HepG2 (cell line): Measurements from ENCODE around the gene ANAPC5. TPM values are rescaled to one million over a fixed set of nuclear protein-coding genes. Genes with fewer than 3 reads are reported as not detected.

Source experiments
- ESRRA ChIP-seq: sonication (generic); formaldehyde crosslinking; IDR thresholded peaks from 2 replicates; pipeline ENCODE4 v1.5.1; 2020; ENCODE audit warnings: mild to moderate bottlenecking, low read depth, missing genetic modification reagents
- GZF1 ChIP-seq: sonication (generic); formaldehyde crosslinking; IDR thresholded peaks from 2 replicates; pipeline ENCODE4 v1.5.1; 2020; ENCODE audit warnings: mild to moderate bottlenecking, missing genetic modification reagents
- IKZF4 ChIP-seq: sonication (generic); formaldehyde crosslinking; IDR thresholded peaks from 2 replicates; pipeline ENCODE4 v1.5.1; 2020; ENCODE audit warnings: borderline replicate concordance, mild to moderate bottlenecking, low read depth, missing genetic modification reagents; ENCODE audit errors: not compliant biosample characterization
- MAFG ChIP-seq: sonication (generic); formaldehyde crosslinking; IDR thresholded peaks from 2 replicates; pipeline ENCODE4 v1.5.1; 2020; ENCODE audit warnings: mild to moderate bottlenecking, missing genetic modification reagents
- MTA1 ChIP-seq: sonication (generic); formaldehyde crosslinking; IDR thresholded peaks from 2 replicates; pipeline ENCODE4 v1.4.0; 2020; ENCODE audit warnings: missing genetic modification reagents, mild to moderate bottlenecking, borderline replicate concordance
- PLRG1 ChIP-seq: fragments of 450-650 bp; conservative IDR thresholded peaks from 2 replicates; pipeline ENCODE4 v1.6.1; 2016
- RARG ChIP-seq: sonication (generic); formaldehyde crosslinking; IDR thresholded peaks from 2 replicates; pipeline ENCODE4 v1.4.0; 2020; ENCODE audit warnings: low read depth, mild to moderate bottlenecking, missing genetic modification reagents
- ZBTB21 ChIP-seq: sonication (generic); formaldehyde crosslinking; IDR thresholded peaks from 2 replicates; pipeline ENCODE4 v1.4.0; 2020; ENCODE audit warnings: missing genetic modification reagents
- ZFP62 ChIP-seq: sonication (generic); formaldehyde crosslinking; IDR thresholded peaks from 2 replicates; pipeline ENCODE4 v1.4.0; 2020; ENCODE audit warnings: missing genetic modification reagents
- ZNF274 ChIP-seq: sonication (generic); formaldehyde crosslinking; IDR thresholded peaks from 2 replicates; pipeline ENCODE4 v1.5.1; 2020; ENCODE audit warnings: mild to moderate bottlenecking, missing genetic modification reagents
- ZNF343 ChIP-seq: sonication (generic); formaldehyde crosslinking; IDR thresholded peaks from 2 replicates; pipeline ENCODE4 v1.4.0; 2020; ENCODE audit warnings: mild to moderate bottlenecking, missing genetic modification reagents
- ZNF552 ChIP-seq: sonication (generic); formaldehyde crosslinking; IDR thresholded peaks from 2 replicates; pipeline ENCODE4 v1.9.0; 2022; ENCODE audit warnings: missing genetic modification reagents, mild to moderate bottlenecking, borderline replicate concordance
- polyA plus RNA-seq, 8 experiments: library from polyadenylated mRNA; depleted of rRNA in 3 of 8; stranded (reverse) in 7 of 8; unstranded in 1 of 8; fragments of >200 nt; fragmentation: Illumina TruSeq in 4 of 8; extraction: Trizol in 4 of 8; gene quantifications; 2 replicates each; pipeline versions ENCODE4 v1.2.1 to v1.2.3, GENCODE V29; 2011 to 2016; ENCODE audit warnings: low read depth in 4 of 8, missing spikeins in 1 of 8, mixed read lengths in 1 of 8; ENCODE audit not compliant: insufficient read depth in 1 of 8
- total RNA-seq, 5 experiments: library from RNA; depleted of rRNA; stranded (reverse); fragments of >200 nt; fragmentation: Illumina TruSeq; extraction: Trizol; gene quantifications; 2 replicates each; pipeline ENCODE4 v1.2.3, GENCODE V29; 2016; ENCODE audit warnings: low read depth in 1 of 5
- TF ChIP-seq, protein P1 (sequence below): sonication (generic); formaldehyde crosslinking; IDR thresholded peaks from 2 replicates; pipeline ENCODE4 v1.5.0; 2020; ENCODE audit warnings: missing genetic modification reagents
- TF ChIP-seq, protein P2 (sequence below), 2 experiments: fragments of 450-650 bp in 1 of 2; sonication (generic) in 1 of 2; formaldehyde crosslinking; IDR thresholded peaks; 2 replicates each; pipeline versions ENCODE4 v1.5.0 to v1.8.0; 2020 to 2022; ENCODE audit warnings: mild to moderate bottlenecking in 1 of 2, missing genetic modification reagents in 1 of 2
- TF ChIP-seq, protein P3 (sequence below): sonication (generic); formaldehyde crosslinking; IDR thresholded peaks from 2 replicates; pipeline ENCODE4 v1.5.0; 2020; ENCODE audit warnings: missing genetic modification reagents, mild to moderate bottlenecking, borderline replicate concordance
- TF ChIP-seq, protein P4 (sequence below): sonication (generic); formaldehyde crosslinking; IDR thresholded peaks from 2 replicates; pipeline ENCODE4 v1.8.0; 2022; ENCODE audit warnings: mild to moderate bottlenecking, missing genetic modification reagents; ENCODE audit not compliant: insufficient replicate concordance
- TF ChIP-seq, protein P5 (sequence below): IDR thresholded peaks from 2 replicates; pipeline ENCODE4 v1.6.1; 2016; ENCODE audit warnings: missing compliant biosample characterization, missing genetic modification reagents, borderline replicate concordance
- TF ChIP-seq, protein P6 (sequence below): IDR thresholded peaks from 2 replicates; pipeline ENCODE4 v1.4.0; 2020; ENCODE audit warnings: mild to moderate bottlenecking, missing genetic modification reagents

The ANAPC5 gene
- total and polyA plus RNA-seq, 2 of the 13 experiments (the other 11 are each of a cell fraction or from before 2014, with no cell fraction given): 146 to 161 TPM

DNA sequence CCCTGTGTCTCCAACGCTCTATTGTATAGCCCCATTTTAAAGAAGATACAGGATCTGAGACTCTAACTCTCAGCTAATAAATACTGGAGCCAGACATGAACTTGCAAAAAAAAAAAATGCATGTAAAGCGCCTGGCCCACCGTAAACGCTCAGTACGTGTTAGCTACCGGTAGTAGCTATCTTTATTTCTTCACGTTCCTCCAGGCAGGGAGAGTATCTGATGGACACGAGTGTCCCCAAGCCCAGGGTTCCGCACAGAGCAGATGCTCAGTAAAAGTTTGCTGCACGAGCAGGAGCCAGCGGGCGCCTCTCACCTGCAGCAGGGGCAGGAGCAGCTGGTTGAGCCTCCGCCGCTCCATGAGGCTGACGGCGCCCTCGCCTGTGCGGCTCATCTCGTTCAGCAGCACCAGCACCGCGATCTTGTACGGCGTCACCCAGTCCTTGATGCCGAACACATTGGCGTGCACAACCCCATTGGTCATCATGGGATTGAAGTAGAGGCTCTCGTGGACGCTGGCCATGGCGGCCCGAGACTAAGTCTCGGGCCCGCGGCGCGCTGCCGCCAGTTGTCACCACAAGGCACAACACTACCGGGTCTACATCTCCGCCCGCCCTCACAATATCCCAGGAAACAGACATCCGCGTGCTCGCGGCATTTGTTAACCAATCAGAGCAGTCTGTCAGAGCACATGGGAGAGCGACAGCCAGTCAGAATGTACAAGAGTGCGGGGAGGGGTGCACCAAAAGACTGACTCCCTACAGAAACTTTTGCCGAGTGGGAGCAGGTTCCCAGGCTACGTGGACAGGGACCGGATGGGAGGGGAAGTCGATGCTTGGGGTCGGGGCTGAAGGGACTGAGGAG, at the start of gene ANAPC5 (continued):
- TF ChIP-seq, protein P1, sequence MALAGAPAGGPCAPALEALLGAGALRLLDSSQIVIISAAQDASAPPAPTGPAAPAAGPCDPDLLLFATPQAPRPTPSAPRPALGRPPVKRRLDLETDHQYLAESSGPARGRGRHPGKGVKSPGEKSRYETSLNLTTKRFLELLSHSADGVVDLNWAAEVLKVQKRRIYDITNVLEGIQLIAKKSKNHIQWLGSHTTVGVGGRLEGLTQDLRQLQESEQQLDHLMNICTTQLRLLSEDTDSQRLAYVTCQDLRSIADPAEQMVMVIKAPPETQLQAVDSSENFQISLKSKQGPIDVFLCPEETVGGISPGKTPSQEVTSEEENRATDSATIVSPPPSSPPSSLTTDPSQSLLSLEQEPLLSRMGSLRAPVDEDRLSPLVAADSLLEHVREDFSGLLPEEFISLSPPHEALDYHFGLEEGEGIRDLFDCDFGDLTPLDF: peak; percentile 85; the same call in 1 of the 2 replicates
- TF ChIP-seq RARG (CRISPR knock-in tag) (no peak), ZBTB21 (CRISPR knock-in tag) (no peak), IKZF4 (CRISPR knock-in tag) (no peak), PLRG1 (no peak), ESRRA (CRISPR knock-in tag) (peak; percentile 60; the same call in 1 of the 2 replicates), GZF1 (CRISPR knock-in tag) (no peak), MTA1 (peak; percentile 76), ZNF552 (CRISPR knock-in tag) (no peak), MAFG (no peak), ZNF274 (CRISPR knock-in tag) (peak; percentile 80; the same call in 1 of the 2 replicates), ZFP62 (CRISPR knock-in tag) (no peak), ZNF343 (no peak; the same call in 1 of the 2 replicates)
- TF ChIP-seq, protein P2, sequence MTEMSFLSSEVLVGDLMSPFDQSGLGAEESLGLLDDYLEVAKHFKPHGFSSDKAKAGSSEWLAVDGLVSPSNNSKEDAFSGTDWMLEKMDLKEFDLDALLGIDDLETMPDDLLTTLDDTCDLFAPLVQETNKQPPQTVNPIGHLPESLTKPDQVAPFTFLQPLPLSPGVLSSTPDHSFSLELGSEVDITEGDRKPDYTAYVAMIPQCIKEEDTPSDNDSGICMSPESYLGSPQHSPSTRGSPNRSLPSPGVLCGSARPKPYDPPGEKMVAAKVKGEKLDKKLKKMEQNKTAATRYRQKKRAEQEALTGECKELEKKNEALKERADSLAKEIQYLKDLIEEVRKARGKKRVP (CRISPR knock-in tag; IDR thresholded peaks at IDR 0.05): peak in 1 of 2 experiments; percentile 53; a peak in 1 of 4 replicates
- TF ChIP-seq, protein P3, sequence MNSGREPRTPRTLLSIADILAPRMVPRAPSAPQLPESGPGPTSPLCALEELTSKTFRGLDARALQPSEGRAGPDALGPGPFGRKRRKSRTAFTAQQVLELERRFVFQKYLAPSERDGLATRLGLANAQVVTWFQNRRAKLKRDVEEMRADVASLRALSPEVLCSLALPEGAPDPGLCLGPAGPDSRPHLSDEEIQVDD: no peak
- TF ChIP-seq, protein P4, sequence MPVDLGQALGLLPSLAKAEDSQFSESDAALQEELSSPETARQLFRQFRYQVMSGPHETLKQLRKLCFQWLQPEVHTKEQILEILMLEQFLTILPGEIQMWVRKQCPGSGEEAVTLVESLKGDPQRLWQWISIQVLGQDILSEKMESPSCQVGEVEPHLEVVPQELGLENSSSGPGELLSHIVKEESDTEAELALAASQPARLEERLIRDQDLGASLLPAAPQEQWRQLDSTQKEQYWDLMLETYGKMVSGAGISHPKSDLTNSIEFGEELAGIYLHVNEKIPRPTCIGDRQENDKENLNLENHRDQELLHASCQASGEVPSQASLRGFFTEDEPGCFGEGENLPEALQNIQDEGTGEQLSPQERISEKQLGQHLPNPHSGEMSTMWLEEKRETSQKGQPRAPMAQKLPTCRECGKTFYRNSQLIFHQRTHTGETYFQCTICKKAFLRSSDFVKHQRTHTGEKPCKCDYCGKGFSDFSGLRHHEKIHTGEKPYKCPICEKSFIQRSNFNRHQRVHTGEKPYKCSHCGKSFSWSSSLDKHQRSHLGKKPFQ (CRISPR knock-in tag): peak; percentile 15
- TF ChIP-seq, protein P5, sequence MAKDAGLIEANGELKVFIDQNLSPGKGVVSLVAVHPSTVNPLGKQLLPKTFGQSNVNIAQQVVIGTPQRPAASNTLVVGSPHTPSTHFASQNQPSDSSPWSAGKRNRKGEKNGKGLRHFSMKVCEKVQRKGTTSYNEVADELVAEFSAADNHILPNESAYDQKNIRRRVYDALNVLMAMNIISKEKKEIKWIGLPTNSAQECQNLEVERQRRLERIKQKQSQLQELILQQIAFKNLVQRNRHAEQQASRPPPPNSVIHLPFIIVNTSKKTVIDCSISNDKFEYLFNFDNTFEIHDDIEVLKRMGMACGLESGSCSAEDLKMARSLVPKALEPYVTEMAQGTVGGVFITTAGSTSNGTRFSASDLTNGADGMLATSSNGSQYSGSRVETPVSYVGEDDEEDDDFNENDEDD (CRISPR knock-in tag): peak; percentile 85
- TF ChIP-seq, protein P6, sequence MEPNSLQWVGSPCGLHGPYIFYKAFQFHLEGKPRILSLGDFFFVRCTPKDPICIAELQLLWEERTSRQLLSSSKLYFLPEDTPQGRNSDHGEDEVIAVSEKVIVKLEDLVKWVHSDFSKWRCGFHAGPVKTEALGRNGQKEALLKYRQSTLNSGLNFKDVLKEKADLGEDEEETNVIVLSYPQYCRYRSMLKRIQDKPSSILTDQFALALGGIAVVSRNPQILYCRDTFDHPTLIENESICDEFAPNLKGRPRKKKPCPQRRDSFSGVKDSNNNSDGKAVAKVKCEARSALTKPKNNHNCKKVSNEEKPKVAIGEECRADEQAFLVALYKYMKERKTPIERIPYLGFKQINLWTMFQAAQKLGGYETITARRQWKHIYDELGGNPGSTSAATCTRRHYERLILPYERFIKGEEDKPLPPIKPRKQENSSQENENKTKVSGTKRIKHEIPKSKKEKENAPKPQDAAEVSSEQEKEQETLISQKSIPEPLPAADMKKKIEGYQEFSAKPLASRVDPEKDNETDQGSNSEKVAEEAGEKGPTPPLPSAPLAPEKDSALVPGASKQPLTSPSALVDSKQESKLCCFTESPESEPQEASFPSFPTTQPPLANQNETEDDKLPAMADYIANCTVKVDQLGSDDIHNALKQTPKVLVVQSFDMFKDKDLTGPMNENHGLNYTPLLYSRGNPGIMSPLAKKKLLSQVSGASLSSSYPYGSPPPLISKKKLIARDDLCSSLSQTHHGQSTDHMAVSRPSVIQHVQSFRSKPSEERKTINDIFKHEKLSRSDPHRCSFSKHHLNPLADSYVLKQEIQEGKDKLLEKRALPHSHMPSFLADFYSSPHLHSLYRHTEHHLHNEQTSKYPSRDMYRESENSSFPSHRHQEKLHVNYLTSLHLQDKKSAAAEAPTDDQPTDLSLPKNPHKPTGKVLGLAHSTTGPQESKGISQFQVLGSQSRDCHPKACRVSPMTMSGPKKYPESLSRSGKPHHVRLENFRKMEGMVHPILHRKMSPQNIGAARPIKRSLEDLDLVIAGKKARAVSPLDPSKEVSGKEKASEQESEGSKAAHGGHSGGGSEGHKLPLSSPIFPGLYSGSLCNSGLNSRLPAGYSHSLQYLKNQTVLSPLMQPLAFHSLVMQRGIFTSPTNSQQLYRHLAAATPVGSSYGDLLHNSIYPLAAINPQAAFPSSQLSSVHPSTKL: peak; percentile 61; the same call in 1 of the 2 replicates
